Stimulated activated CD8-positive, alpha-beta memory T cell treated with anti-CD3 and anti-CD28 coated beads, Interleukin-15, amount 100 ng/mL, for 24 hours (primary cell): ENCODE results near the gene FOXN3.

ENCODE experiments used
- DNase-seq: peaks from one replicate; pipeline ENCODE4 v3.0.0-alpha.2; 2020; ENCODE audit warnings: low read depth

FOXN3 gene

GRCh38 chr14:89249065-89249695, 167.9 kb downstream of the FOXN3 start:
- DNase-seq = no peak

- DNase-seq = no peak
Observed at GRCh38 chr14:89248411-89249064, 168.5 kb downstream of the FOXN3 start.

DNA sequence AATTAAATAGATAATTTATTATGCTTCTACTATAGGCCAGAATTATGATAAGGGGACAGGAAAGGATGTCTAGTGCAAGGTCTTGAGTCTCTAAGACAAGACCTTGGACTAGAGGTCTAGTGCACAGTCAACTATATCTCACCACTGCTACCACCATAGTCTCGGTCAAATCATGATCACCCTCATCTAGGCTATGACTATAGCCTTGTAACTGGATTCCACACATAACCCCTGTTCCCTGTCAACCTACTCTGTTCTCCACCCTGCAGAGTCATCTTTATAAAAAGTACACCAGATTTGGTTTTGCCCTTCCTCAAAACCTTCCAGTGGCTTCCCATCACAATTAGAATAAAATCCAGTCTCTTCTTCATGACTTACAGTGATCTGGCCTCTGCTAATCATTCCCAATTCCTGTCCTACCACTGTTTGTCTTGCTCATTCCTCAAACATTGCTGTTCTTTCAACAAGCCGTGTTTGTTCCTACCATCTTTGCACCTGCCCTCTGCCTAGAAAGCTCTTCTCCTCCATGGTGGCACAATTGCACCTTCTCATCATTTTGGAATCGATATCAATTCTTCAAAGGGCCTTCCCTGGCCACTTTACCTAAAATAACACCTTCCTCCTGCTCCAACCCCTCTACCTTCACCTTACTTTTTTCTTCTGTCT, 169.4 kb downstream of the FOXN3 start:
- DNase-seq = no peak

GRCh38 chr14:89246290-89246689, 170.7 kb downstream of the FOXN3 start:
- no peak for DNase-seq

- DNase-seq = no peak
Observed at GRCh38 chr14:89245802-89246201, 171.2 kb downstream of the FOXN3 start.

- no peak for DNase-seq
Observed at GRCh38 chr14:89244720-89245119, 172.3 kb downstream of the FOXN3 start.

DNA sequence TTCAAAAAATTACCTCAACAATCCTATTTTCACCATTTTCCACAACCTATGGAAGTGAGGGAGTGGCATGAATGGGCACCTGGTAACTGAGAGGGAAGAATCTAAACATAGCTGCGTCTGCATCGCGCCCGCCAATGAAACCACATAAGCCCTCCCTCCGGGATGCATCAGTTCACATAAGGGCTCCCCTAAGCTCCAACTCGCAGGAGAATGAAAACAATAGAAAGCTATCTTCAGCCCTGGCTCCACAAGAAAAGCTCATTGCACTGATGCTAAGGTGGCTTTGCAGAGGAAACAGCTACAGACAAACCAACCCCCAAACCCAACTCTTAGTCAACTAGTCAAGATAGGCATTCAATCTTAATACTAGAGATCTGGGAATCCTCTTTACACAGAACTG, 173.3 kb downstream of the FOXN3 start:
- DNase-seq = no peak

GRCh38 chr14:89243286-89243685, 173.7 kb downstream of the FOXN3 start:
- DNase-seq = no peak

DNA sequence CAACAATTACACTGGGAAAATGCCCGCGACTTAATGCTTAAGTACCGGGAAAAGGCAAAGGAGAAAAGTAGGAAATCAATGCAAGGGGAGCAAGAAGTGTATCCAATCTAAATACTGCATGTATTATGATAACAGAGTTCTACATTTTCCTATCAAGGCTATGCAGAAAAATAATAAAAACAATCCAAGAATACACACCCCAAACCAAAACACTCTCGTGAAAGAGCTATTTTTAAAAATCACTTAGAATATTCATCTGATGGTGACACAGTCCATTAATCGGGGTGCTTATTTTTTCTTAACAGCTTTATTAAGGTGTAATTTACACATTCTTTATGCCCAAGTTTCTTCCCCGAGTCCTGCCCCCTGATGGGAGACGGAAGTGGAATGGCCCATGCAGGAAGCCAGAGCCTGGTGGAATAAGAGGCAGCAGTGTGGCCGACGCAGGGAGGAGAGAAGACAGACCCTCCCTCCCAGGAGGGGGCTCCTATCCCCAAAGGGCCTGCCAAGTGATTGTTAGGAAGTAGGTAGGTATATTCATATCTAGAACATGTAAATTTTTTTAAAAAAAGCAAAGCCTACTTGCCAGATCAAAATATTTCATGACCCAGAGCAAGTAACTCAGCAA, 174.3 kb downstream of the FOXN3 start:
- DNase-seq = no peak

GRCh38 chr14:89241934-89242651, 174.9 kb downstream of the FOXN3 start:
- DNase-seq = no peak

DNA sequence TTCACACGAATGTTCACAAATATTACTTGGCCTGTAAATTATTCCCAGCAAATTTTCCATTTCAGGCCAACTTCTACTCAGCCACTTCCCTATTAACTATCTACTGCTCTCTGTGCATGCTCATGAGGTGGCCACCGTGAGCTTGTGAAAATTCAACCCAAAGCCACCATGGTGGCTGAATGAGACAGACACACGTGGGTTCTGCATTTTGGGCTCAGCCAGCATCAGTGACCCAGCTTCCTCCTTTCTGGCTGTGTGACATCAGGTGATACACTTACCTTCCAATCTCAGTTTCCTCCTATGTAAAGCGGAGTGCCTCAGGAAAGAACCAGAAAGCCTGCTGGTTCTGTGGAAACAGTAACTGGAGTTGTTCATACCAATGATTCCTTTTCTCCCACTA, 175.8 kb downstream of the FOXN3 start:
- no peak for DNase-seq

DNA sequence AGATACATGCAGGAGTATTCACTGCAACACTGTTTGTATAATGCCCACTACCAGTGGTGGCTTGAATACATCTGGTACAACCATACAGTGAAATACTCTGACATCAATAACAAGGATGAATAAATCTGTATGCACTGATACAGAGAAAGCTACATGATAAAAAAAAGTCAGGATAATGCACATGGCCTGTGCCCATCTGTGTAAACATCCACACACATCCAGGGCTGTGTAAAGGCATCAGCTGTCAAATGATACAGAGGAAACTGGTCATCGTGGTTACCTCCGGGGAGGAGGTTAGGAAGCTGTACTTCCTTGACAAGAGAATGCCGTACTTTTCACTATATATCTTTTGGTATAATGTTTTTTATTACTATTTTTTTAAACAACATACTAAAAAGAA, 176.6 kb downstream of the FOXN3 start:
- no peak for DNase-seq

- DNase-seq = no peak
Observed at GRCh38 chr14:89239023-89239422, 178.0 kb downstream of the FOXN3 start.

DNA sequence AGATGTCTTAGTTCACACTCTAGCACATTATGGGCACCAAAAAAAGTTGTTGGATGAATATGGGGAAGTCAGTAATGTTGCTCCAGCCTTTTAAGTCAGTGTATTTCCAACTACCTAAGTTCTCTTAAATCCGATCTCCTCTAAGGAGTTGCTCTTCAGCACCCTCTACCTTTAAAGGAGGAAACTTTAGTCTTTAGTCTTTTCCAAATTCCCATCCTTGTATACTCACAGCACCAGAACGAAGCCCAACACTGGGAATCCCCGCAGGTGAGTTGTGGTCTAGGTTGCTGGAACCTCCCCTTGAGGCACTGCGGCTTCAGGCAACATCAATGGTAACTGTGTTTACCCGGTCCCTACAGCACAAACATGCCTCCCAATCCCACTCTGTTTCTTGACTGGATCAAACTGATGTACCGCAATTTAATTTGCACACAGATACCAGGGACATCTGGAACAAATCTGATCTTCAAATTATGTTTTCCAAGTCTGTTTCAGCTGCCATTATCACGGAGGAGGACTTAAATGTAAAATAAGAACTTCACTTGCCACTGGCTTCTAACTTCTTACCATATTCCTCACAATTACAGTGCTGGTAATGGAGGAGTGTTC, 179.0 kb downstream of the FOXN3 start:
- no peak for DNase-seq

- no peak for DNase-seq
Observed at GRCh38 chr14:89236851-89237250, 180.2 kb downstream of the FOXN3 start.

DNA sequence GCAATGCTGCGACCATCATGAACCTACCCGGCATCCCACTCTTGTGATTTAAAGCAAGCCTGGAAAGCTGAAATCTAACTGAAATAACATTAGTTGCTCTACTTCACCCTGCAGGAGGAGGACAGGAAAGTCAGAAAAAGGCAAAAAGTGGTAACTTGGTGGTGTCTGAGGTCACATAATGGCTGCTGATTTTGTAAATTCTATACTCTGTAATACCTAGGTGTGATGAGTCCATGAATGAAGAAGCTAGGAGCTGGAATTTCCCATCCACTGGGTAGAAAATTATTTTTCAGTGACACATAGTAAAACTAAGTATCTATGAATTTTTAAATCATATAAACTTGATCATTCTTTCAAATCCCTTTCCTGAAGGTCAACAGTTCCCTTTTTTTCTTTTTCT, 183.8 kb downstream of the FOXN3 start:
- no peak for DNase-seq

DNA sequence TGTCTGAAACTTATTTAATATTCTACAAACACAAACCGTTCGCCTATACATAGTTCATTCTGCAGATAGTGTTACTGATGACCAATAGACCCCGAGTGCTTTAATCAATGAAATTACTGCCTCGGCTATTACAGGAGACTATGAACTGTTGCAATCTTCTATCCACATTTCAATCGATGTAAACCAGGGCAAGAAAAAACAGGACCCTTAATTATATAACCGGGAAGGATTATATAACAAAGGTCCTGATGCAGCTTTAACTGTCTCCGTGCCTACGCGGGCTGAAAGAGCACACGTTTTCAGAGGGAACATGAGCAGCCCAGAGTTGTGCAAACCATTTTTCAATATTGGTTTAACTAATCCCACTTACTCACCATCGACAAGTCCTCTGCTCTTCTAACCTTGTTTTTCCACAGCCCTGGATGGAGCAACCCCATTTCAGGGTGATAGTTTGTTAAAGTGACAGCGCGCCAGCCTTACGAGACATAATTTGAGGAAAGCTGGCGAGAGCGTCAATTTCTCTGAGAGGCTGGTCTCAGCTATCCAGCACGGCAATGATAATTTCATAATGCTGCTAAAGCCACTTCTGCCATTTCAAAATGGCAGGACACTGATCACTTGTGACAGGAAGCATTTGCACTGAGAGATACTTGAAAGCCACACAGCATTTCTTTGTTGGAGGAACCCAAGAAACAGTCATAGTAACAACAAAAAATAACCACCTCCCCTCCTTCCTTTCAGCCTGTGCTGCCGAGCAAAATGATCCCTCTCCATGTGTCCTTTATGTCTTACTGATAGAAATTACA, 184.6 kb downstream of the FOXN3 start:
- no peak for DNase-seq

GRCh38 chr14:89231426-89232113, 185.5 kb downstream of the FOXN3 start:
- no peak for DNase-seq

- DNase-seq = no peak
Observed at GRCh38 chr14:89228921-89229639, 188.0 kb downstream of the FOXN3 start.

GRCh38 chr14:89227496-89227836, 189.6 kb downstream of the FOXN3 start:
- no peak for DNase-seq
